Stimulated activated CD4-positive, alpha-beta T cell treated with anti-CD3 and anti-CD28 coated beads, Interleukin-1b, Interleukin-23, amount 100 ng/mL, for 24 hours (primary cell): ENCODE measurements around the gene PLB1.
A peak's percentile ranks its signal among the peaks of the same experiment; 100 is the strongest.

Experiments used
- DNase-seq, 4 experiments: peaks; one replicate each; pipeline ENCODE4 v3.0.0-alpha.2; 2020; ENCODE audit warnings: low read depth in 4 of 4, low spot score in 1 of 4

Gene PLB1

GRCh38 chr2:28639836-28640235 is 144.0 kb downstream of the PLB1 start:
- DNase-seq = no peak

GRCh38 chr2:28640260-28640907 is 144.5 kb downstream of the PLB1 start:
- DNase-seq = no peak

- no peak for DNase-seq
Measured at GRCh38 chr2:28640908-28641300, 145.0 kb downstream of the PLB1 start.

GRCh38 chr2:28642796-28643195 is 146.9 kb downstream of the PLB1 start:
- no peak for DNase-seq

- no peak for DNase-seq
Measured at GRCh38 chr2:28643327-28643726, 147.5 kb downstream of the PLB1 start.

- DNase-seq = no peak
Measured at GRCh38 chr2:28643911-28644334, 148.1 kb downstream of the PLB1 start.

- DNase-seq = no peak
Measured at GRCh38 chr2:28644760-28645159, 148.9 kb downstream of the PLB1 start.

GRCh38 chr2:28645553-28645952 is 149.7 kb downstream of the PLB1 start:
- no peak for DNase-seq

- DNase-seq = no peak
Measured at GRCh38 chr2:28647682-28648081, 151.8 kb downstream of the PLB1 start.

- no peak for DNase-seq
Measured at GRCh38 chr2:28648147-28648546, 152.3 kb downstream of the PLB1 start.

- DNase-seq = no peak
Measured at GRCh38 chr2:28648671-28649395, 153.0 kb downstream of the PLB1 start.

- DNase-seq = peak in 3 of 4 experiments; percentile 14 to 36 (median 16)
Measured at GRCh38 chr2:28649481-28650265, 153.8 kb downstream of the PLB1 start.

- DNase-seq = no peak
Measured at GRCh38 chr2:28650266-28650584, 154.4 kb downstream of the PLB1 start.

GRCh38 chr2:28652217-28652616 is 156.4 kb downstream of the PLB1 start:
- DNase-seq = no peak

GRCh38 chr2:28653892-28654662 is 158.2 kb downstream of the PLB1 start:
- no peak for DNase-seq

GRCh38 chr2:28654663-28655320 is 158.9 kb downstream of the PLB1 start:
- no peak for DNase-seq

- DNase-seq = no peak
Measured at GRCh38 chr2:28656937-28657615, 161.2 kb downstream of the PLB1 start.

- DNase-seq = no peak
Measured at GRCh38 chr2:28658369-28658768, 162.5 kb downstream of the PLB1 start.

GRCh38 chr2:28659127-28659526 is 163.3 kb downstream of the PLB1 start:
- no peak for DNase-seq

GRCh38 chr2:28661589-28662001 is 165.7 kb downstream of the PLB1 start:
- no peak for DNase-seq
